A549 (cell line): ENCODE results near the gene TTC21B. TPM values are rescaled to one million over a fixed set of nuclear protein-coding genes. Genes with fewer than 3 reads are reported as not detected.

Experiments
- ATAC-seq, 2 experiments: fragments of 200-7000 bp in 1 of 2; fragments of >200 bp in 1 of 2; cut with Nextera tagmentation in 1 of 2; cut with Tn5 transposase in 1 of 2; 3 replicates each; pipeline versions ENCODE4 v1.8.0 to v1.9.1; 2018 to 2020; ENCODE audit warnings: mild to moderate bottlenecking in 1 of 2, moderate library complexity in 1 of 2
- CTCF ChIA-PET: fragments of 300-600 bp; sonication (Branson Sonifier 250); formaldehyde crosslinking; extraction: SDS; loops from one replicate; lab custom pipeline; 2021; ENCODE audit warnings: antibody characterized with exemption, inconsistent platforms; lab: Yijun Ruan, JAX
- POLR2A ChIA-PET: fragments of 350-600 bp; formaldehyde crosslinking; extraction: SDS; loops from one replicate; lab custom pipeline; 2021; ENCODE audit warnings: antibody characterized with exemption, inconsistent platforms; lab: Yijun Ruan, JAX
- DNase-seq, 2 experiments: peaks; one replicate each; pipeline versions ENCODE4 v3.0.0 to v3.0.0-alpha.2; 2011 to 2016; ENCODE audit warnings: low read depth in 1 of 2, low spot score in 1 of 2
- FAIRE-seq: peaks from 2 replicates; lab custom pipeline; 2011; peaks lifted over from hg19 to GRCh38; lab: Jason Lieb, UNC
- H3K27ac ChIP-seq, 2 experiments: fragments of >200 bp; sonication (Bioruptor Twin); formaldehyde crosslinking; 3 replicates each; pipeline ENCODE4 v1.5.1; 2016 to 2017
- H3K4me1 ChIP-seq: fragments of >200 bp; sonication (Bioruptor Twin); formaldehyde crosslinking; 3 replicates; pipeline ENCODE4 v1.6.1; 2016
- H3K4me2 ChIP-seq: fragments of >200 bp; sonication (Bioruptor Twin); formaldehyde crosslinking; 3 replicates; pipeline ENCODE4 v1.6.1; 2016
- H3K4me3 ChIP-seq: fragments of >200 bp; sonication (Bioruptor Twin); formaldehyde crosslinking; 3 replicates; pipeline ENCODE4 v1.5.1; 2016
- H3K9me3 ChIP-seq: fragments of >200 bp; sonication (Bioruptor Twin); formaldehyde crosslinking; 3 replicates; pipeline ENCODE4 v1.6.1; 2016
- ATOH8 ChIP-seq: fragments of 250-450 bp; sonication (Bioruptor Pico); IDR thresholded peaks from 2 replicates; pipeline ENCODE4 v1.5.0; 2020; ENCODE audit warnings: low read depth, mild to moderate bottlenecking, moderate library complexity
- CBX2 ChIP-seq: fragments of 200-600 bp; sonication (generic); IDR thresholded peaks from 2 replicates; pipeline ENCODE4 v1.6.1; 2016; ENCODE audit warnings: low read depth, mild to moderate bottlenecking, borderline replicate concordance
- CBX8 ChIP-seq: fragments of 200-600 bp; sonication (generic); IDR thresholded peaks from 2 replicates; pipeline ENCODE4 v1.6.1; 2016
- CEBPB ChIP-seq, 2 experiments: fragments of >200 bp in 1 of 2; sonication (Bioruptor Twin) in 1 of 2; formaldehyde crosslinking in 1 of 2; IDR thresholded peaks; 2 replicates each; pipeline ENCODE4 v1.6.1; 2012 to 2016
- CHD4 ChIP-seq: fragments of 200-600 bp; sonication (generic); IDR thresholded peaks from 2 replicates; pipeline ENCODE4 v1.6.1; 2016; ENCODE audit warnings: antibody characterized with exemption, mild to moderate bottlenecking, borderline replicate concordance
- CTCF ChIP-seq: fragments of >200 bp; sonication (Bioruptor Twin); formaldehyde crosslinking; IDR thresholded peaks from 3 replicates; pipeline ENCODE4 v1.5.1; 2016
- E2F6 ChIP-seq: IDR thresholded peaks from 2 replicates; pipeline ENCODE4 v1.6.1; 2012; ENCODE audit warnings: low read depth, borderline replicate concordance
- EP300 ChIP-seq, 2 experiments: fragments of >200 bp; sonication (Bioruptor Twin); formaldehyde crosslinking; IDR thresholded peaks; 2 replicates in 1 of 2; 3 replicates in 1 of 2; pipeline ENCODE4 v1.6.1; 2016 to 2017
- ESRRA ChIP-seq: fragments of 150-350 bp; IDR thresholded peaks from 2 replicates; pipeline ENCODE4 v1.6.1; 2014; ENCODE audit warnings: mild to moderate bottlenecking, low read length, borderline replicate concordance
- FOSB ChIP-seq: fragments of 250-450 bp; sonication (Bioruptor Pico); IDR thresholded peaks from 2 replicates; pipeline ENCODE4 v1.5.0; 2020; ENCODE audit warnings: mild to moderate bottlenecking, moderate library complexity
- FOSL2 ChIP-seq, 2 experiments: fragments of 450-650 bp in 1 of 2; fragments of >200 bp in 1 of 2; sonication (Bioruptor Twin) in 1 of 2; formaldehyde crosslinking; IDR thresholded peaks; 2 replicates each; pipeline versions ENCODE4 v1.5.0 to v1.6.1; 2016 to 2020; ENCODE audit warnings: mild to moderate bottlenecking in 1 of 2, moderate library complexity in 1 of 2
- HDAC2 ChIP-seq: fragments of 200-600 bp; sonication (generic); IDR thresholded peaks from 2 replicates; pipeline ENCODE4 v1.6.1; 2016
- HMGXB4 ChIP-seq: fragments of 250-450 bp; sonication (Bioruptor Pico); IDR thresholded peaks from 2 replicates; pipeline ENCODE4 v1.5.0; 2021; ENCODE audit warnings: mild to moderate bottlenecking, moderate library complexity, borderline replicate concordance
- HOXB5 ChIP-seq: fragments of 250-450 bp; sonication (Bioruptor Pico); IDR thresholded peaks from 2 replicates; pipeline ENCODE4 v1.5.0; 2020; ENCODE audit warnings: mild to moderate bottlenecking, moderate library complexity
- JUN ChIP-seq, 2 experiments: fragments of >200 bp; sonication (Bioruptor Twin); formaldehyde crosslinking; IDR thresholded peaks; 2 replicates in 1 of 2; 3 replicates in 1 of 2; pipeline ENCODE4 v1.6.1; 2016 to 2017
- JUNB ChIP-seq: fragments of >200 bp; sonication (Bioruptor Twin); formaldehyde crosslinking; IDR thresholded peaks from 2 replicates; pipeline ENCODE4 v1.6.1; 2016
- MAFK ChIP-seq: fragments of 450-650 bp; IDR thresholded peaks from 2 replicates; pipeline ENCODE4 v1.6.1; 2014; ENCODE audit not compliant: partially characterized antibody
- NFE2L2 ChIP-seq: fragments of 150-350 bp; conservative IDR thresholded peaks from 2 replicates; pipeline ENCODE4 v1.6.1; 2014; ENCODE audit warnings: low read length
- PBX3 ChIP-seq: IDR thresholded peaks from 2 replicates; pipeline ENCODE4 v1.6.1; 2012
- PHF8 ChIP-seq: fragments of 200-600 bp; sonication (generic); IDR thresholded peaks from 2 replicates; pipeline ENCODE4 v1.6.1; 2016; ENCODE audit warnings: low read depth, mild to moderate bottlenecking, antibody characterized with exemption, moderate library complexity, borderline replicate concordance
- RAD21 ChIP-seq, 2 experiments: fragments of >200 bp in 1 of 2; sonication (Bioruptor Twin) in 1 of 2; formaldehyde crosslinking in 1 of 2; IDR thresholded peaks in 1 of 2; conservative IDR thresholded peaks in 1 of 2; 2 replicates in 1 of 2; 3 replicates in 1 of 2; pipeline ENCODE4 v1.6.1; 2012 to 2018; ENCODE audit warnings: inconsistent platforms in 1 of 2
- TP53 ChIP-seq: fragments of 250-450 bp; sonication (Bioruptor Pico); IDR thresholded peaks from 2 replicates; pipeline ENCODE4 v1.5.0; 2021; ENCODE audit warnings: mild to moderate bottlenecking, moderate library complexity
- USF2 ChIP-seq: fragments of 450-650 bp; IDR thresholded peaks from 2 replicates; pipeline ENCODE4 v1.6.1; 2014; ENCODE audit warnings: antibody characterized with exemption
- ZC3H11A ChIP-seq: fragments of 450-650 bp; IDR thresholded peaks from 2 replicates; pipeline ENCODE4 v1.6.1; 2014; ENCODE audit warnings: antibody characterized with exemption, mild to moderate bottlenecking
- ZFP36 ChIP-seq: fragments of 450-650 bp; IDR thresholded peaks from 2 replicates; pipeline ENCODE4 v1.6.1; 2014; ENCODE audit warnings: borderline replicate concordance; ENCODE audit not compliant: partially characterized antibody
- WGBS: methylation state at CpG from one replicate; pipeline ENCODE4 v1.1.6; 2017; ENCODE audit errors: missing lambda C conversion rate; 5-methylcytosine and 5-hydroxymethylcytosine counted together
- polyA plus RNA-seq, 4 experiments: library from polyadenylated mRNA; depleted of rRNA in 3 of 4; stranded (reverse); fragments of >200 nt; fragmentation: RNase III in 1 of 4; extraction: RNeasy Plus Mini Kit Qiagen cat#74134 plus additional on column Dnase treatment in 1 of 4; gene quantifications; 2 replicates in 3 of 4; 3 replicates in 1 of 4; pipeline ENCODE4 v1.2.3, GENCODE V29; 2011 to 2017

Gene TTC21B
- polyA plus RNA-seq, 2 of the 4 experiments (the other 2 are of a cell fraction) = 6.2 to 17.5 TPM

DNA sequence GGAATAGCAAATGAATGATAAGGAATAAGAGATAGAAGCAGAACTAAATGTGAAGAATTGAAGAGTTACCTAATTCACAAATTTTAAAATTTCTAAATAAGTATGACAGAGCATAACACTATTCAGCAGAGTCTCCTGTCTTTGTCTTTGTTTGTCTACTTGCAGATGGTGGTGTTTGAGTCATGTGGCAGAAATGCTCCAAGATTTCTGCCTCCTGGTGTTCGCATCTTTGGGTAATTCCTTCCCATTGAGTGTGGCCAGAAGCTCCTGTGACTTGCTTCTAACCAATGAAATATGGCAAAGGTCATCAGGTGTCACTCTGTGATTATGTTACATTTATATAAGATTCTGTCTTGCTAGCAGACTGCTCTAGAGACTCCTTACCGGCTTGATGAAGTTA, 114.0 kb downstream of the TTC21B start (continued):
- TF ChIP-seq ESRRA (no peak), RAD21 (conservative IDR thresholded peaks at IDR 0.05 in 1 of 2, IDR thresholded peaks at IDR 0.05 in 1 of 2) (no peak), FOSB (CRISPR knock-in tag) (no peak)

- TF ChIP-seq ESRRA = no peak
- TF ChIP-seq CHD4 = no peak
- TF ChIP-seq JUNB = no peak
- TF ChIP-seq NFE2L2 = no peak
- TF ChIP-seq CBX2 = no peak
- no peak for TF ChIP-seq CTCF
- no peak for TF ChIP-seq JUN (IDR thresholded peaks at IDR 0.05)
- TF ChIP-seq ZFP36 = no peak
- TF ChIP-seq PBX3 = no peak
- no peak for TF ChIP-seq TP53 (CRISPR knock-in tag)
- no peak for TF ChIP-seq EP300 (IDR thresholded peaks at IDR 0.05)
- TF ChIP-seq MAFK = no peak
- no peak for TF ChIP-seq HDAC2
- TF ChIP-seq HMGXB4 = no peak
- Histone ChIP-seq H3K4me1 (no peaks in the 10 kb centered on the region), H3K4me2 (no peak overlapping the region), H3K4me3 (no peak overlapping the region), H3K27ac (no peak overlapping the region), H3K9me3 (no peaks in the 10 kb centered on the region)
- ATAC-seq = peak in 1 of 2 experiments; percentile 47; a peak in 1 of 6 replicates
- no peak for FAIRE-seq
- ChIA-PET CTCF (no interaction called here), POLR2A (no interaction called here)
- WGBS = 10% methylated on average over 3 of the region's 3 CpGs
- peak in 1 of 2 experiments; percentile 7 for DNase-seq
These were observed 116.5 kb downstream of the TTC21B start for GRCh38 chr2:165837122-165837521.

DNA sequence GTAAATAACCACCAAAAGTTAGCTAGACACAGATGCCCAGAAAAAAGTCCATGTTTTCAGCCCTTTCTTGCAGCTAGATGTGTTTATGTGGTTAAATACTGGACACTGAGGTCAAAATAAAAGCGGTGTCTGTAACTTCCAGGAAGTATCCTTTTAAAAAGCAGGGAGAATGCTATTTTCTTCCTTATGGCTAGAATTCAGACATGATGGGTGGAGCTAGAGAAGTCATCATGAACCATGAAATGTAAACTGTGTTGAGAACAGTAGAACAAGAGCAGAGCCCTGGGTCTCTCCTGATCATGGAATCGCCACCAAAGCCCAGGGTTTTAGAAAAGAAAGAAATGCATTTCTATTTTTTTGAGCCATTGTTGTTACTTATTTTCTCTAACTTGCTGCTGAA, 118.2 kb downstream of the TTC21B start:
- no peak for FAIRE-seq
- no peak for TF ChIP-seq TP53 (CRISPR knock-in tag)
- no peak for TF ChIP-seq FOSL2 (IDR thresholded peaks at IDR 0.05)
- TF ChIP-seq FOSL2 (CRISPR knock-in tag; IDR thresholded peaks at IDR 0.05) = no peak
- TF ChIP-seq CBX8 = no peak
- TF ChIP-seq CBX2 = no peak
- TF ChIP-seq USF2 = no peak
- no peak for TF ChIP-seq MAFK
- no peak for TF ChIP-seq NFE2L2
- TF ChIP-seq HOXB5 (CRISPR knock-in tag) = no peak
- TF ChIP-seq CHD4 = no peak
- TF ChIP-seq ATOH8 (CRISPR knock-in tag) = no peak
- TF ChIP-seq CEBPB (IDR thresholded peaks at IDR 0.05) = no peak
- TF ChIP-seq PHF8 = no peak
- TF ChIP-seq ZC3H11A = no peak
- no peak for TF ChIP-seq EP300 (IDR thresholded peaks at IDR 0.05)
- no peak for TF ChIP-seq E2F6
- ChIA-PET POLR2A (no interaction called here), CTCF (no interaction called here)
- no peak overlapping the region for H3K4me3 ChIP-seq
- H3K27ac ChIP-seq = no peak overlapping the region
- WGBS = 43% methylated on average over 2 of the region's 2 CpGs
- ATAC-seq = no peak
- H3K9me3 ChIP-seq = no peaks in the 10 kb centered on the region
- no peaks in the 10 kb centered on the region for H3K4me1 ChIP-seq
- DNase-seq = no peak
- no peak overlapping the region for H3K4me2 ChIP-seq
